ENCODE data around the gene PKD1L1.
A peak's percentile ranks its signal among the peaks of the same experiment; 100 is the strongest.
"Not testable (repeated sequence)": the region's sequence is repeated elsewhere in the genome, so short reads cannot be mapped to it uniquely, and the experiment has no call there.

Gene PKD1L1

GRCh38 chr7:47948141-47948790 lies at the start of gene PKD1L1:
Gene PKD1L1 (minus strand): TSS chr7:47948466. CDS start chr7:47948440, 26 bp downstream.
- DNase-seq (ENCODE audit: low read depth in 2 of 2) = no peak

GRCh38 chr7:47992446-47992845 lies 44.2 kb upstream of the PKD1L1 start:
- no peak for DNase-seq (ENCODE audit: low read depth in 2 of 2)

GRCh38 chr7:47991741-47992311 lies 43.6 kb upstream of the PKD1L1 start:
- DNase-seq (ENCODE audit: low read depth in 2 of 2) = peak; percentile 72 to 74

- DNase-seq (ENCODE audit: low read depth in 2 of 2) = no peak
Measured at GRCh38 chr7:47991270-47991669, 43.0 kb upstream of the PKD1L1 start.

- DNase-seq (ENCODE audit: low read depth in 2 of 2) = no peak
Measured at GRCh38 chr7:47990592-47990991, 42.3 kb upstream of the PKD1L1 start.

- DNase-seq (ENCODE audit: low read depth in 2 of 2) = not testable (repeated sequence)
Measured at GRCh38 chr7:47989607-47990400, 41.5 kb upstream of the PKD1L1 start.

GRCh38 chr7:47988496-47989386 lies 40.5 kb upstream of the PKD1L1 start:
- no peak for DNase-seq (ENCODE audit: low read depth in 2 of 2)

GRCh38 chr7:47982610-47983009 lies 34.3 kb upstream of the PKD1L1 start:
- DNase-seq (ENCODE audit: low read depth in 2 of 2) = no peak

- DNase-seq (ENCODE audit: low read depth in 2 of 2) = not testable (repeated sequence)
Measured at GRCh38 chr7:47980648-47981047, 32.4 kb upstream of the PKD1L1 start.

- DNase-seq (ENCODE audit: low read depth in 2 of 2) = no peak
Measured at GRCh38 chr7:47979832-47980181, 31.5 kb upstream of the PKD1L1 start.

GRCh38 chr7:47979145-47979831 lies 31.0 kb upstream of the PKD1L1 start, which contains the start of gene HUS1:
Gene HUS1 (minus strand): TSS chr7:47979615. CDS start chr7:47979519, 96 bp downstream.
- peak; percentile 87 for DNase-seq (ENCODE audit: low read depth in 2 of 2)

- no peak for DNase-seq (ENCODE audit: low read depth in 2 of 2)
Measured at GRCh38 chr7:47978790-47979144, 30.5 kb upstream of the PKD1L1 start.

- no peak for DNase-seq (ENCODE audit: low read depth in 2 of 2)
Measured at GRCh38 chr7:47973739-47974138, 25.5 kb upstream of the PKD1L1 start.

- DNase-seq (ENCODE audit: low read depth in 2 of 2) = no peak
Measured at GRCh38 chr7:47970761-47971160, 22.5 kb upstream of the PKD1L1 start.

- DNase-seq (ENCODE audit: low read depth in 2 of 2) = peak; percentile 12 to 49
Measured at GRCh38 chr7:47968847-47969774, 20.8 kb upstream of the PKD1L1 start.

- DNase-seq (ENCODE audit: low read depth in 2 of 2) = no peak
Measured at GRCh38 chr7:47967708-47968107, 19.4 kb upstream of the PKD1L1 start.

GRCh38 chr7:47967123-47967522 lies 18.9 kb upstream of the PKD1L1 start:
- DNase-seq (ENCODE audit: low read depth in 2 of 2) = no peak

- no peak for DNase-seq (ENCODE audit: low read depth in 2 of 2)
Measured at GRCh38 chr7:47965456-47965855, 17.2 kb upstream of the PKD1L1 start.

GRCh38 chr7:47962262-47962661 lies 14.0 kb upstream of the PKD1L1 start:
- no peak for DNase-seq (ENCODE audit: low read depth in 2 of 2)

- no peak for DNase-seq (ENCODE audit: low read depth in 2 of 2)
Measured at GRCh38 chr7:47957156-47957555, 8.9 kb upstream of the PKD1L1 start.
